HAP-1 (cell line): ENCODE results near the gene PLEKHG4B.
A peak's percentile ranks its signal among the peaks of the same experiment; 100 is the strongest.

ENCODE experiments used
- DNase-seq, 2 experiments: peaks; one replicate each; pipeline ENCODE4 v3.0.0-alpha.2; 2016 to 2020; ENCODE audit warnings: low spot score in 2 of 2
- H3K27me3 ChIP-seq: fragments of 250-450 bp; sonication (Bioruptor Pico); 2 replicates; pipeline ENCODE4 v1.5.1; 2020; ENCODE audit warnings: low read depth, mild to moderate bottlenecking, moderate library complexity
- H3K36me3 ChIP-seq: fragments of 250-450 bp; sonication (Bioruptor Pico); replicated peaks from 2 replicates; pipeline ENCODE4 v1.5.1; 2020; ENCODE audit warnings: mild to moderate bottlenecking
- H3K4me1 ChIP-seq: fragments of 250-450 bp; sonication (Bioruptor Pico); 2 replicates; pipeline ENCODE4 v1.5.1; 2020; ENCODE audit warnings: mild to moderate bottlenecking
- H3K4me3 ChIP-seq: fragments of 250-450 bp; sonication (Bioruptor Pico); 2 replicates; pipeline ENCODE4 v1.5.1; 2020; ENCODE audit warnings: mild to moderate bottlenecking, moderate library complexity
- H3K9me3 ChIP-seq: fragments of 250-450 bp; sonication (Bioruptor Pico); 2 replicates; pipeline ENCODE4 v1.5.1; 2020; ENCODE audit warnings: mild to moderate bottlenecking, moderate library complexity
- in situ Hi-C: fragments of 300-500 bp; cut with MboI; formaldehyde crosslinking; loops from 3 replicates; pipeline ENCODE4 v1.14.3; 2020; ENCODE audit warnings: low sequenced_read_pairs, inconsistent platforms, mixed read lengths

PLEKHG4B gene

GRCh38 chr5:187617-188451 is 95.9 kb downstream of the PLEKHG4B start:
- Histone ChIP-seq H3K9me3 (no peaks in the 10 kb centered on the region), H3K27me3 (no peaks in the 10 kb centered on the region), H3K4me3 (no peak overlapping the region), H3K4me1 (peaks cover 3% of the 10 kb centered on the region; the same call in 1 of the 2 replicates), H3K36me3 (no peaks in the 10 kb centered on the region)
- in situ Hi-C loops, result no loop called here
- no peak for DNase-seq

- in situ Hi-C loops, result no loop called here
- Histone ChIP-seq H3K9me3 (no peaks in the 10 kb centered on the region), H3K36me3 (no peaks in the 10 kb centered on the region), H3K4me1 (peaks cover 3% of the 10 kb centered on the region; the same call in 1 of the 2 replicates), H3K4me3 (no peak overlapping the region), H3K27me3 (no peaks in the 10 kb centered on the region)
- peak; percentile 81 to 95 for DNase-seq
Observed at GRCh38 chr5:188488-189481, 96.8 kb downstream of the PLEKHG4B start.

GRCh38 chr5:189486-189885 is 97.5 kb downstream of the PLEKHG4B start:
- Histone ChIP-seq H3K4me1 (peaks cover 3% of the 10 kb centered on the region; the same call in 1 of the 2 replicates), H3K27me3 (no peaks in the 10 kb centered on the region), H3K4me3 (no peak overlapping the region), H3K36me3 (no peaks in the 10 kb centered on the region), H3K9me3 (no peaks in the 10 kb centered on the region)
- in situ Hi-C loops, result no loop called here
- DNase-seq, result no peak

DNA sequence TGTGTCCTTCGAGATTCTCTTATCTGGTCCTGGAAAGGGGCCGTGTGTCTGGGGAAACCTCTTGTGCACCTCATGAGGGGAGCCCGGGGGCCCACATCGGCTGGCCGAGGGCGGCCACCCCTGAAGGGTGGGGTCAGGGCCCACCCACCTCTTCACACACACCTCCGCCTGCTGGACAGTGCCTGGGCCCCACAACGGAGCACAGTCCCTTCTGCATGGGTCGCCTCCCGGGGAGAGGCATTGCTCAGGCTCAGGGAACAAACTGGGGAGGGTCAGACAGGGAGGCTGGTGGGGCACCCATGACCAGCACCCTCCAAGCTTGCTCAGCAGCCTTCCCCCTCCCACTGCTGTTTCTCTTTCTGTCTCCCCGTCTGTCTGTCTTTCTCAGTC is 98.0 kb downstream of the PLEKHG4B start:
- Histone ChIP-seq H3K4me1 (peaks cover 3% of the 10 kb centered on the region; the same call in 1 of the 2 replicates), H3K9me3 (no peaks in the 10 kb centered on the region), H3K36me3 (no peaks in the 10 kb centered on the region), H3K27me3 (no peaks in the 10 kb centered on the region), H3K4me3 (no peak overlapping the region)
- in situ Hi-C loops, result no loop called here
- DNase-seq, result no peak

DNA sequence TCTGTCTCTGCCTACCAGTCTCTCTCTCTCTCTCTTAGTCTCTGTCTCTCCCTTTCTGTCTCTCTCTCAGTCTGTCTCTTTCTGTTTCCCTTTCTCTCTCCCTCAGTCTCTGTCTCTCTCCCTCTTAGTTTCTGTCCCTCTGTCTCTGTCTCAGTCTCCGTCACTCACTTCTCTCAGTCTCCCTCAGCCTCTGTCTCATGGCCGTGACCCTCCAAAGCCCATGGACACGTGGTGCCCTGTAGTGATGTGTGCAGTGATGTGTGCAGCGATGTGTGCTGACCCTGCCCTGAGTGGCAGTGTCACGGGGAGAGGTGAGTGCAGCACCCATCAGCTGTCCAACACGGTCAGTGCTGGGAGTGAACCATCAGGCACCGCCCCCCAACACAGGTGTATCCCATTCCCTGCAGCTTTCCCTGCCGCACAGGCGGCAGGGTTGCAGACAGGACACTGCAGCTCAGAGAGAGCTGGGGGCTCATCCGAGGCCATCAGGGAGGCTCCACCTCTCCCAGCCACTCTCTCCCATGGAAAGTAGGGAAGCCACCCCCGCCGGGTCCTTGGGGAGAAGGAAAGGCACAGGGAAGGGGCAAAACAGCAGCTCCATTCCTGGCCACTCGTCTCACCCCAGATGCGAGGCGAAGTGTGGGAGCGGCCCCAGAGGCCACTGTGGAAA is 98.5 kb downstream of the PLEKHG4B start:
- H3K4me3 ChIP-seq, result no peak overlapping the region
- H3K4me1 ChIP-seq, result peaks cover 3% of the 10 kb centered on the region; the same call in 1 of the 2 replicates
- no peaks in the 10 kb centered on the region for H3K9me3 ChIP-seq
- in situ Hi-C loops, result no loop called here
- no peak for DNase-seq
- H3K27me3 ChIP-seq, result no peaks in the 10 kb centered on the region
- H3K36me3 ChIP-seq, result no peaks in the 10 kb centered on the region

- no peak for DNase-seq
- Histone ChIP-seq H3K4me3 (no peak within 1 kb of the TSS), H3K9me3 (no peaks in the 10 kb centered on the region), H3K27me3 (no peaks in the 10 kb centered on the region), H3K36me3 (no peaks in the 10 kb centered on the region), H3K4me1 (peaks cover 3% of the 10 kb centered on the region; the same call in 1 of the 2 replicates)
- in situ Hi-C loops, result no loop called here
Observed at GRCh38 chr5:191036-191948, 99.3 kb downstream of the PLEKHG4B start, which contains the start of gene LRRC14B. TSS of gene LRRC14B (plus strand) at chr5:191495. CDS start at chr5:191539, 44 bp downstream.

DNA sequence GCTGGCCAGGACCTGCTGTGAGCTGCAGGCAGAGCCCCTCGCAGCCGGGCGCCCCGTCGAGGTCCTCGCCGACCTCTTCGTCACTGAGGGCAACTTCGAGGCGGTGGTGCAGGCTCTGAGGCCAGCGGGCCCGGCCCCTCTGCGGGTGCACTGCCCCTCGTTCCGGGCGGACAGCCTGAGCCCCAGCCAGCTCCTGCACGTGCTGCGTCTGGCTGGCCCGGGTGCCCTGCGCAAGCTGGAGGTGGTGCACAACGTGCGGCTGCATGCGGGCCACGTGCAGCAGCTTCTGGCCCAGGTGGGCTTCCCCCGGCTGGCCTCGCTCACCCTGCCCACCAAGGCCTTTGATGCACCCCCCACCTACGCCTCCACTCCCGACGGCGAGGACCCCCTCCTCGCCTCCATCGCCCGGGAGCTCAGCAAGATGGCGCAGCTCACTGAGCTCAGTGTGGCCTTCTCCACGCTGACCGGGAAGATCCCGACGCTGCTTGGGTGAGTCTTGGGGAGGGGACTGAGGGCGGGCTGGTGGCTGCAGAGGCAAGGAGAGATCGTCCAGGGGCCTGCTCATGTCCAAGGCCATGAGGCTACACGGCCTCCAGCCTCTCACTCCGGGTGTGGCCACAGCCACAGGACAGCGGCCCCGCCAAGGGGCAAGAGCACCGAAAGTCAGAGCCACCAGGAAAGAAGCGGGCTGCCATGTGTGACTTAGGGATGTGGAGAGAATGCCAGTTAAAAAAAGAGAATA is 100.2 kb downstream of the PLEKHG4B start:
- H3K36me3 ChIP-seq, result no peaks in the 10 kb centered on the region
- peaks cover 3% of the 10 kb centered on the region; the same call in 1 of the 2 replicates for H3K4me1 ChIP-seq
- in situ Hi-C loops, result no loop called here
- no peaks in the 10 kb centered on the region for H3K9me3 ChIP-seq
- H3K27me3 ChIP-seq, result no peaks in the 10 kb centered on the region
- H3K4me3 ChIP-seq, result no peak overlapping the region
- no peak for DNase-seq

DNA sequence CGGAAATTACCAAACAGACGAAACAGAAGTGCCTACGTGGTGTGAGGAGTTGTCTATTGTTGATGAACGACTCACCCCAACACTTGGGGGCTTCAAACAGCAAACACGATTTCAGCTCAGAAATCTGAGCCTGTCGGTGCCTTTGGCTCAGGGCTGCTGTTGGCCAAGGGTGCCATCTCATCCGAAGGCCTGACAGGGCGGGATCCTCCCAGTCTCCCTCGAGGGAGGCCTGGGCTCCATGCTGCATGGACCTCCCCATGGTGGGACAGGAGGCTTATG is 100.7 kb downstream of the PLEKHG4B start:
- DNase-seq, result no peak
- H3K36me3 ChIP-seq, result no peaks in the 10 kb centered on the region
- peaks cover 3% of the 10 kb centered on the region; the same call in 1 of the 2 replicates for H3K4me1 ChIP-seq
- no peaks in the 10 kb centered on the region for H3K27me3 ChIP-seq
- in situ Hi-C loops, result no loop called here
- H3K9me3 ChIP-seq, result no peaks in the 10 kb centered on the region
- H3K4me3 ChIP-seq, result no peak overlapping the region

- in situ Hi-C loops, result no loop called here
- no peaks in the 10 kb centered on the region for H3K36me3 ChIP-seq
- no peaks in the 10 kb centered on the region for H3K9me3 ChIP-seq
- H3K4me3 ChIP-seq, result no peak overlapping the region
- H3K4me1 ChIP-seq, result peaks cover 3% of the 10 kb centered on the region; the same call in 1 of the 2 replicates
- DNase-seq, result no peak
- H3K27me3 ChIP-seq, result no peaks in the 10 kb centered on the region
Observed at GRCh38 chr5:192970-193831, 101.2 kb downstream of the PLEKHG4B start.

- no peak for DNase-seq
- no peaks in the 10 kb centered on the region for H3K27me3 ChIP-seq
- in situ Hi-C loops, result no loop called here
- no peaks in the 10 kb centered on the region for H3K36me3 ChIP-seq
- no peaks in the 10 kb centered on the region for H3K9me3 ChIP-seq
- no peaks in the 10 kb centered on the region for H3K4me1 ChIP-seq
- no peak overlapping the region for H3K4me3 ChIP-seq
Observed at GRCh38 chr5:194102-194501, 102.1 kb downstream of the PLEKHG4B start.

- H3K4me3 ChIP-seq, result no peak overlapping the region
Observed at GRCh38 chr5:194603-195209, 102.7 kb downstream of the PLEKHG4B start.

More at GRCh38 chr5:194603-195209, 102.7 kb downstream of the PLEKHG4B start:
- no peaks in the 10 kb centered on the region for H3K27me3 ChIP-seq
- in situ Hi-C loops, result no loop called here
- H3K36me3 ChIP-seq, result no peaks in the 10 kb centered on the region
- no peak for DNase-seq
- no peaks in the 10 kb centered on the region for H3K4me1 ChIP-seq
- H3K9me3 ChIP-seq, result no peaks in the 10 kb centered on the region
